Measurements from ENCODE around the gene PLCG2. TPM values are rescaled to one million over a fixed set of nuclear protein-coding genes. Genes with fewer than 3 reads are reported as not detected.
"Not testable (repeated sequence)": the region's sequence is repeated elsewhere in the genome, so short reads cannot be mapped to it uniquely, and the experiment has no call there.

Gene PLCG2
- total RNA-seq, 1 donor from 2014 or later, result 9.1 TPM

DNA sequence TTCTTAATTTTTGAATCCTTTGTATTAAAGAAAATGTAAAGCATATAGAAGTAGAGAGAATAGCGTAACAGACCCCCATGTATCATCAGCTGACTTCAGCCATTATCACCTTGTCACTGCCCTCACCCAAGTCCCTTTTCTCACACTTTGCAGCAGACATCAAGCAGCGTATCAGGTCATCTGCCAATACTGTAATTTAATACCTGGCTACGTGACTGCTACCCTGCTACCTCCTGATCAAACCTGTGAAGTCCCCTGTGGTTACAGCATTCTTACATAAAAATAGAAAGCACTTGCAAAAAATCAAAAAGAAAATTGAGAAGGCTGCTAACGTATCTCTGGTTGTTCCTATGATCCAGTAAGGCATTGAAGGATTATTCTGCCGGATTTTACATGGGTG, 96.4 kb downstream of the PLCG2 start:
- DNase-seq (ENCODE audit: low spot score, unreplicated experiment), result no peak
- Mint-ChIP-seq H3K27me3 (peaks cover 4% of the 10 kb centered on the region), H3K4me1 (ENCODE audit: low read depth) (no peaks in the 10 kb centered on the region), H3K9me3 (ENCODE audit: low read depth) (no peaks in the 10 kb centered on the region), H3K4me3 (ENCODE audit: low read depth) (no peak overlapping the region), H3K36me3 (ENCODE audit: insufficient read depth) (no peaks in the 10 kb centered on the region), H3K27ac (no peak overlapping the region)
- TF ChIP-seq, protein P1, sequence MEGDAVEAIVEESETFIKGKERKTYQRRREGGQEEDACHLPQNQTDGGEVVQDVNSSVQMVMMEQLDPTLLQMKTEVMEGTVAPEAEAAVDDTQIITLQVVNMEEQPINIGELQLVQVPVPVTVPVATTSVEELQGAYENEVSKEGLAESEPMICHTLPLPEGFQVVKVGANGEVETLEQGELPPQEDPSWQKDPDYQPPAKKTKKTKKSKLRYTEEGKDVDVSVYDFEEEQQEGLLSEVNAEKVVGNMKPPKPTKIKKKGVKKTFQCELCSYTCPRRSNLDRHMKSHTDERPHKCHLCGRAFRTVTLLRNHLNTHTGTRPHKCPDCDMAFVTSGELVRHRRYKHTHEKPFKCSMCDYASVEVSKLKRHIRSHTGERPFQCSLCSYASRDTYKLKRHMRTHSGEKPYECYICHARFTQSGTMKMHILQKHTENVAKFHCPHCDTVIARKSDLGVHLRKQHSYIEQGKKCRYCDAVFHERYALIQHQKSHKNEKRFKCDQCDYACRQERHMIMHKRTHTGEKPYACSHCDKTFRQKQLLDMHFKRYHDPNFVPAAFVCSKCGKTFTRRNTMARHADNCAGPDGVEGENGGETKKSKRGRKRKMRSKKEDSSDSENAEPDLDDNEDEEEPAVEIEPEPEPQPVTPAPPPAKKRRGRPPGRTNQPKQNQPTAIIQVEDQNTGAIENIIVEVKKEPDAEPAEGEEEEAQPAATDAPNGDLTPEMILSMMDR (IDR thresholded peaks at IDR 0.05; ENCODE audit: unreplicated experiment), result no peak

DNA sequence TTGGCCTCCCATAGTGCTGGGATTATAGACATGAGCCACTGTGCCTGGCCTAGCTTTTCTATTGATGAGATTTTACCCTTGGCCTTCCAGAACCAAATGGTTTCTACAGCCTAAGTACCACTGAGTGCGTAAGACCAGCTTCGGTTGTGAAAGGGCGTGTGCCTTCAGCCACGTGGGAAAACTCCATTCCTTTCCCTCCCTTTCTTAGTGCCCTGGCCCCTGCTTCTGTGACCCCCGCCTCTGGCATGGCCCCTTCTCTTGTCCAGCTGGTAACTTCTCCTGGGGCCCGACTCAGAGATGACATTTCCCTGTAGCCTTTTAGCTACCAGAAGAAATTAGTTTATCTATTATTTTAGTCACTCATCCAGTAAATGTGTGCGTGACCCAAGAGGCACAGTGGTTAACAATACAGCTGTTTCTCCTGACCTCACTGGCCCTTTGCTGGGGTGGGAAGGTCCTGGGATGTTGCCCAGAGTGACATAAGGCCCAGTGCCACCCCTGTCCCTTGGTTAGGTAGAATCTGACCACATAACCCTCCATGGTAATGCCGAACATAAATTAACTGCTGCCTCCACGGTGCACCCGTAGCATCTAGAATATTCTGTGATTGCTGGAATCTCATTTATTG, 97.3 kb downstream of the PLCG2 start:
- Mint-ChIP-seq H3K9me3 (ENCODE audit: low read depth) (no peaks in the 10 kb centered on the region), H3K36me3 (ENCODE audit: insufficient read depth) (no peaks in the 10 kb centered on the region), H3K4me3 (ENCODE audit: low read depth) (no peak overlapping the region), H3K27ac (no peak overlapping the region), H3K27me3 (peaks cover 4% of the 10 kb centered on the region), H3K4me1 (ENCODE audit: low read depth) (no peaks in the 10 kb centered on the region)
- TF ChIP-seq, protein P1 (IDR thresholded peaks at IDR 0.05; ENCODE audit: unreplicated experiment), result no peak
- no peak for DNase-seq (ENCODE audit: low spot score, unreplicated experiment)

GRCh38 chr16:81877490-81877889, 98.4 kb downstream of the PLCG2 start:
- not testable (repeated sequence) for H3K27ac Mint-ChIP-seq; H3K27me3 Mint-ChIP-seq; H3K4me3 Mint-ChIP-seq (ENCODE audit: low read depth); H3K4me1 Mint-ChIP-seq (ENCODE audit: low read depth); DNase-seq (ENCODE audit: low spot score, unreplicated experiment); H3K9me3 Mint-ChIP-seq (ENCODE audit: low read depth); H3K36me3 Mint-ChIP-seq (ENCODE audit: insufficient read depth)

DNA sequence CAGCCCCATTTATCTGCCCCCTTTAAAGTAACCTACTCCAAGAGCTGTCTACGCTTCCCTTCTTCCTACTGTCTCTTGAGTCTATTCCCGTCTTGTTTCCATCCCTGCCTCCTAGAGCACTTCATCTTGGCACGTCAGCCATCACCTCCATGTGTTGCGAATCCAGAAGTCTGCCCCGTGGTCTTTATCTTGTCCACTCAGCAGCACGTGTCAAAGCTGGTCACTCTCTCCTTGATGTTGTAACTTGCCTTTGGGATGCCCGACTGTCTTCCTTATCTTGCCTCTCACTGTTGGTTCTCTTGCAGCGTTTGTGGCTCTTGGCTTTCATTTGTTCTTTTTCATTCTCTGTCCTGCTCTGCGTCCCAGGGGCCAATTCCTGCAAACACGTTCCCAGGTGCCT, 99.4 kb downstream of the PLCG2 start:
- no peaks in the 10 kb centered on the region for H3K4me1 Mint-ChIP-seq (ENCODE audit: low read depth)
- no peaks in the 10 kb centered on the region for H3K9me3 Mint-ChIP-seq (ENCODE audit: low read depth)
- no peak overlapping the region for H3K4me3 Mint-ChIP-seq (ENCODE audit: low read depth)
- no peak overlapping the region for H3K27ac Mint-ChIP-seq
- DNase-seq (ENCODE audit: low spot score, unreplicated experiment), result no peak
- no peaks in the 10 kb centered on the region for H3K36me3 Mint-ChIP-seq (ENCODE audit: insufficient read depth)
- TF ChIP-seq, protein P1 (IDR thresholded peaks at IDR 0.05; ENCODE audit: unreplicated experiment), result no peak
- peaks cover 4% of the 10 kb centered on the region for H3K27me3 Mint-ChIP-seq

DNA sequence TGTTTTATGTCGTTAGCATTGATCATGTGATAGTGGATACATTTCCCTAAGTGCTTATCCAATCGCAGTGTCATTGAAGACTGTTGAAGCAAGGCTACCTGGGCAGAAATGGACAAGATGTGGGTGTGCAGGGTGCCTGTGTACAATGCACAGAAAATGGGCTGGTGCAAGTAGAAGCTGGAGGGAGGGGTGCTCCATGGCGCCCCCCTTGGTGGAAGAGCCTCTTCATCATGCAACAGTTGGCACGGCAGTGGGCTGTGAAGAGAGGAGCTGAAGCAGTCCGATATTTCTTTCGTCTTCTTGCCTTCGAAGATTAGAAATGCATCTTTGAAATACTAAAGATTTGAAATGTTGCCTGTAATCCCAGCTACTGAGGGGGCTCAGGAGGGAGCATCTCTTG, 100.5 kb downstream of the PLCG2 start:
- no peak for DNase-seq (ENCODE audit: low spot score, unreplicated experiment)
- Mint-ChIP-seq H3K4me3 (ENCODE audit: low read depth) (no peak overlapping the region), H3K4me1 (ENCODE audit: low read depth) (no peaks in the 10 kb centered on the region), H3K9me3 (ENCODE audit: low read depth) (no peaks in the 10 kb centered on the region), H3K27me3 (peaks cover 4% of the 10 kb centered on the region), H3K36me3 (ENCODE audit: insufficient read depth) (no peaks in the 10 kb centered on the region), H3K27ac (no peak overlapping the region)
- TF ChIP-seq, protein P1 (IDR thresholded peaks at IDR 0.05; ENCODE audit: unreplicated experiment), result no peak

DNA sequence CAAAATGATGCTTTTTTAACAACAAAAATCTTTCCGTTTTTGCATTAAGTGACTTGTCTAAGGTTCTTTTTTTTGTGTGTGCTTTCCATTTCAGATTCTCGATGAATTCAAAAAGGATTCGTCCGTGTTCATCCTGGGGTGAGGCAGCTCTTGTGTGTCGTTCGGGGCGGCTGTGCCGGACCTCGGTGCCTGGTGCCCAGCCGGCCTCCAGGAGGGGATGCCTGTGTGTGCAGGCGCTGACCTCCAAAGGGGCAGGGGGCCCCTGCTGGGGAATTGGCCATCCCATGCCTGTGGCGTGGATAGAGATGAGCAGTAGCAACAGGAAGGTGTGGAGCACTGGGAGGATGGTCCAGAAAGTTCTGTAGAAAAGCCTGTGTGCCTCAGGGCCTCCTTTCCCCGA, 101.7 kb downstream of the PLCG2 start:
- H3K9me3 Mint-ChIP-seq (ENCODE audit: low read depth), result peaks cover 5% of the 10 kb centered on the region
- TF ChIP-seq, protein P1 (IDR thresholded peaks at IDR 0.05; ENCODE audit: unreplicated experiment), result no peak
- H3K27ac Mint-ChIP-seq, result no peak overlapping the region
- H3K4me3 Mint-ChIP-seq (ENCODE audit: low read depth), result no peak overlapping the region
- H3K27me3 Mint-ChIP-seq, result peaks cover 9% of the 10 kb centered on the region
- no peak for DNase-seq (ENCODE audit: low spot score, unreplicated experiment)
- no peaks in the 10 kb centered on the region for H3K4me1 Mint-ChIP-seq (ENCODE audit: low read depth)
- H3K36me3 Mint-ChIP-seq (ENCODE audit: insufficient read depth), result no peaks in the 10 kb centered on the region

All from progenitor cell of endocrine pancreas (in vitro differentiated cells).